Stomach (tissue), 9 donors: Measurements from ENCODE around the gene CEP20. TPM values are rescaled to one million over a fixed set of nuclear protein-coding genes. Genes with fewer than 3 reads are reported as not detected.
A peak's percentile ranks its signal among the peaks of the same experiment; 100 is the strongest.

Experiments used
- DNase-seq, 2 donors: peaks; one replicate each; pipeline versions ENCODE4 v3.0.0 to v3.0.0-alpha.2; 2013 to 2019
- H3K27ac ChIP-seq, 5 donors: fragments of 200-600 bp in 4 of 5; sonication (generic) in 4 of 5; one replicate each; pipeline ENCODE4 v1.5.1; 2013 to 2019; ENCODE audit warnings: mild to moderate bottlenecking in 1 of 5, moderate library complexity in 1 of 5
- H3K27me3 ChIP-seq, 3 donors: fragments of 200-600 bp; sonication (generic); one replicate each; pipeline ENCODE4 v1.5.1; 2017 to 2019; ENCODE audit warnings: mixed run types in 1 of 3
- H3K36me3 ChIP-seq, 4 donors: fragments of 200-600 bp; sonication (generic); 1 replicate in 3 of 4; 2 replicates in 1 of 4; pipeline ENCODE4 v1.5.1; 2016 to 2019
- H3K4me1 ChIP-seq, 4 donors: fragments of 200-600 bp; sonication (generic); one replicate each; pipeline ENCODE4 v1.5.1; 2016 to 2019
- H3K4me3 ChIP-seq, 4 donors: fragments of 200-600 bp; sonication (generic) in 3 of 4; one replicate each; pipeline ENCODE4 v1.5.1; 2016 to 2019; ENCODE audit warnings: mild to moderate bottlenecking in 1 of 4
- H3K9me3 ChIP-seq, 4 donors: fragments of 200-600 bp; sonication (generic); one replicate each; pipeline ENCODE4 v1.5.1; 2016 to 2019
- EP300 ChIP-seq: sonication (generic); formaldehyde crosslinking; IDR thresholded peaks from one replicate; pipeline ENCODE4 v1.6.1; 2017; ENCODE audit warnings: antibody characterized with exemption
- POLR2A ChIP-seq, 4 donors: fragments of 450-650 bp; IDR thresholded peaks; one replicate each; pipeline ENCODE4 v1.6.1; 2016; ENCODE audit warnings: antibody characterized with exemption in 4 of 4, control low read depth in 2 of 4, mild to moderate bottlenecking in 1 of 4, moderate library complexity in 1 of 4
- POLR2AphosphoS5 ChIP-seq, 3 donors: sonication (generic); formaldehyde crosslinking; IDR thresholded peaks; one replicate each; pipeline ENCODE4 v1.6.1; 2016; ENCODE audit warnings: antibody characterized with exemption in 3 of 3
- WGBS, 5 donors: extraction: QIAGEN DNeasy Blood & Tissue Kit in 3 of 5; methylation state at CpG; one replicate each; pipeline versions ENCODE4 v1.1.5 to v1.1.7; 2013 to 2018; 5-methylcytosine and 5-hydroxymethylcytosine counted together
- intact Hi-C: fragments of 100-400 bp; cut with DNase I; formaldehyde crosslinking; loops from one replicate; pipeline ENCODE4 v1.15.1; 2023; ENCODE audit warnings: low total_unique reads
- polyA plus RNA-seq, 3 donors: library from polyadenylated mRNA; stranded (reverse); fragments of 200-250 nt; gene quantifications; one replicate each; pipeline ENCODE4 v1.2.3, GENCODE V29; 2013
- total RNA-seq, 5 donors: library from RNA; depleted of rRNA; stranded (reverse); fragments of >200 nt; gene quantifications; one replicate each; pipeline versions ENCODE4 v1.1.0 to v1.2.3, GENCODE V29; 2014 to 2016
- TF ChIP-seq, protein P1 (sequence below), 7 experiments: fragments of 450-650 bp in 4 of 7; fragments of 200-600 bp in 3 of 7; sonication (generic) in 3 of 7; IDR thresholded peaks; one replicate each; pipeline ENCODE4 v1.5.1; 2016 to 2019; ENCODE audit warnings: antibody characterized with exemption in 7 of 7, control low read depth in 2 of 7, mild to moderate bottlenecking in 1 of 7
- donor health status: healthy with polysubstance abuse.
- donor health status: Bipolar disorder and iron deficiency.
- donor health status: healthy.

Gene CEP20
- total and polyA plus RNA-seq, 8 donors, result 7.0 to 40.0 (median 17.8) TPM

DNA sequence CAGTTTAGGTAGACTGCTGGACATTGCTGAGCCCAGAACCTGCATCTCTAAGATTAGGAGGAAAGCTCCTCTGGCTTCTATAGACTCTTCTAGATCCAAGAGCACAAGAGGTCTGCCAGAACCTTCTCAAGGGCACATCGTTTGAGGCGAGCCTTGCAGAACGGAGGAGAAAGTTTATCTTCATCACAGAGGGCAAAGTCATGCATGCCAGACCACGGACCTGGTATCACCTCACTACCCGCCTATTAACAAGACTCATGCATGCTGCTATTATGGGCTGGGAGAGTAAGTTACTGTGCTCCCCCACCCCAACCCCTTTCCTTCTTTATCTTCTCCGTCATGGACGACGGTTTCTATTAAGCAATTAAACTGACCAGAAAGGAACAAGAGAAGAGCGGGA, 54.9 kb downstream of the CEP20 start:
- no peak for DNase-seq
- TF ChIP-seq EP300 (no peak), POLR2AphosphoS5 (IDR thresholded peaks at IDR 0.05) (no peak), POLR2A (IDR thresholded peaks at IDR 0.05) (no peak)
- TF ChIP-seq, protein P1, sequence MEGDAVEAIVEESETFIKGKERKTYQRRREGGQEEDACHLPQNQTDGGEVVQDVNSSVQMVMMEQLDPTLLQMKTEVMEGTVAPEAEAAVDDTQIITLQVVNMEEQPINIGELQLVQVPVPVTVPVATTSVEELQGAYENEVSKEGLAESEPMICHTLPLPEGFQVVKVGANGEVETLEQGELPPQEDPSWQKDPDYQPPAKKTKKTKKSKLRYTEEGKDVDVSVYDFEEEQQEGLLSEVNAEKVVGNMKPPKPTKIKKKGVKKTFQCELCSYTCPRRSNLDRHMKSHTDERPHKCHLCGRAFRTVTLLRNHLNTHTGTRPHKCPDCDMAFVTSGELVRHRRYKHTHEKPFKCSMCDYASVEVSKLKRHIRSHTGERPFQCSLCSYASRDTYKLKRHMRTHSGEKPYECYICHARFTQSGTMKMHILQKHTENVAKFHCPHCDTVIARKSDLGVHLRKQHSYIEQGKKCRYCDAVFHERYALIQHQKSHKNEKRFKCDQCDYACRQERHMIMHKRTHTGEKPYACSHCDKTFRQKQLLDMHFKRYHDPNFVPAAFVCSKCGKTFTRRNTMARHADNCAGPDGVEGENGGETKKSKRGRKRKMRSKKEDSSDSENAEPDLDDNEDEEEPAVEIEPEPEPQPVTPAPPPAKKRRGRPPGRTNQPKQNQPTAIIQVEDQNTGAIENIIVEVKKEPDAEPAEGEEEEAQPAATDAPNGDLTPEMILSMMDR (IDR thresholded peaks at IDR 0.05), result no peak
- H3K4me3 ChIP-seq, result no peak overlapping the region
- WGBS, 5 donors, result 57 to 77% (median 61%) methylated on average over 9 of the region's 9 CpGs
- no peaks in the 10 kb centered on the region for H3K27me3 ChIP-seq
- peaks cover 0 to 20% (median 0%) of the 10 kb centered on the region in 4 donors for H3K36me3 ChIP-seq
- H3K27ac ChIP-seq, result peak overlapping the region in 4 of 5 donors; percentile 46 to 86 (median 76)
- intact Hi-C loops, result no loop called here
- no peaks in the 10 kb centered on the region for H3K9me3 ChIP-seq
- H3K4me1 ChIP-seq, result peaks cover 0 to 47% (median 19%) of the 10 kb centered on the region in 4 donors

DNA sequence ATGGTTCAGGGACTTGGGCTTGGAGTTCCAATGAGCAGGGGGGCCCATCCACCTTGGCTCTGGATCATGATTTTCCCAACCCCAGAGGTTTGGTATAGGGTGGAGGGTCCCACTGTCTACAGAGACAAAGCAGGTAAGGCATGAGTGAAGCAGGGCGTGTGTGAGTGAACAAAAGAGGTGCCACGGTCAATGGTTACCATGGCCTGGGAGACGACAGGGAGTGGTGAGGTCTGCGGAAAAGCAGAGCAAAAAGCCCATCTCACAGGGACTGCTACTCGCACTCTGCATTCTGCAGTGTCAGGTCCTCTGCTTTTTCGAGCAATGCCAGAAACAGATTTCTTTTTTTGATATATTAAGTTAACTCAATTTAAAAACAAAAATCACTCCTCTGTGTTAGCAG, 56.2 kb downstream of the CEP20 start:
- peak overlapping the region in 4 of 5 donors; percentile 32 to 86 (median 76) for H3K27ac ChIP-seq
- intact Hi-C loops, result no loop called here
- peaks cover 0 to 7% (median 0%) of the 10 kb centered on the region in 4 donors for H3K36me3 ChIP-seq

DNA sequence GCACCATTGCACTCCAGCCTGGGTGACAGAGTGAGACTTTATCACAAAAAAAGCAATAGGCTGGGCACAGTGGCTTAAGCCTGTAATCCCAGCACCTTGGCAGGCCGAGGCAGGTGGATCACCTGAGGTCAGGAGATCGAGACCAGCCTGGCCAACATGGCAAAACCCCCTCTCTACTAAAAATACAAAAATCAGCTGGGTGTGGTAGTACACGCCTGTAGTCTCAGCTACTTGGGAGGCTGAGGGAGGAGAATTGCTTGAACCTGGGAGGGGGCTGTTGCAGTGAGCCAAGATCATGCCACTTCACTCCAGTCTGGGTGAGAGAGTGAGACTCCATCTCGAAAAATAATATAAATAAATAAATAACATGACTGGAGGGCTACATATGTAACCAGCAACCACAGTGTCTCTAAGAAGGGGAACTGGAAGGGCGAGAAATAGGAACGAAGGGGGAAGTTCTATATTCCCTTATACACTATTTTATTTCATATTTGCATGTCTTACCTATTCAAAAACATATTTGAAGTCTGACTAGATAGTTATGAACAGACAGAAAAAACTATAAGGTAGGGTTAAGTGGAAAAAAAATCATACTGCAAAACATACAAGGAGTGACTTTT, 57.5 kb downstream of the CEP20 start:
- Histone ChIP-seq H3K9me3 (no peaks in the 10 kb centered on the region), H3K36me3 (no peaks in the 10 kb centered on the region), H3K27ac (peak overlapping the region in 4 of 5 donors; percentile 62 to 86 (median 76)), H3K27me3 (no peaks in the 10 kb centered on the region), H3K4me1 (peaks cover 0 to 59% (median 24%) of the 10 kb centered on the region in 4 donors), H3K4me3 (no peak overlapping the region)
- intact Hi-C loops, result no loop called here
- 54 to 74% (median 69%) methylated on average over 6 of the region's 6 CpGs for WGBS, 5 donors
- DNase-seq, result no peak
- TF ChIP-seq EP300 (no peak), POLR2AphosphoS5 (IDR thresholded peaks at IDR 0.05) (no peak), POLR2A (IDR thresholded peaks at IDR 0.05) (no peak)
- TF ChIP-seq, protein P1 (IDR thresholded peaks at IDR 0.05), result no peak

More for the DNA sequence above, 56.2 kb downstream of the CEP20 start:
- no peaks in the 10 kb centered on the region for H3K27me3 ChIP-seq
- WGBS, 5 donors, result 74 to 92% (median 86%) methylated on average over 6 of the region's 6 CpGs
- no peak for DNase-seq
- no peaks in the 10 kb centered on the region for H3K9me3 ChIP-seq
- peaks cover 0 to 54% (median 21%) of the 10 kb centered on the region in 4 donors for H3K4me1 ChIP-seq
- no peak overlapping the region for H3K4me3 ChIP-seq
- TF ChIP-seq EP300 (no peak), POLR2A (IDR thresholded peaks at IDR 0.05) (no peak), POLR2AphosphoS5 (IDR thresholded peaks at IDR 0.05) (no peak)
- TF ChIP-seq, protein P1 (IDR thresholded peaks at IDR 0.05), result no peak

DNA sequence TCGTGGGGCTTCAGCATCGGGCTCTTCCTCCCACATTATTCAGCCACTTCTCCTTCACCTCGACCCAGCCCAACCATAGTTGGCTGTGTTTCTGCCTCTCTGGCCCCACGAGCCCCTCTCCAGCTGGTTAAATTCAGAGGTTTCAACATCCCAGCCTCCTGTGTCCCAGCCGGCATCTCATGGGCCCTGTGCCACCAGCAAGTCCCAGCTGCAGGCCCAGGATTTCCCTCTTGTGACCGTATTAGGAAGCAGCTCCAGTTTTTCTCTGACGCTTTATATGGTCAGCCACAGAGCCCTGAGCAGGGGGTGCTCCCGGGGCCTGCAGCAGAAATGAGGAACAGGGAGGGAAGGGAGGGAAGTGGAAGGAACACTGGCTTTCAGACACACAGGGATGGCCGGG, 58.9 kb downstream of the CEP20 start:
- peaks cover 0 to 60% (median 20%) of the 10 kb centered on the region in 4 donors for H3K4me1 ChIP-seq
- DNase-seq, result peak; percentile 35 to 83
- no peaks in the 10 kb centered on the region for H3K9me3 ChIP-seq
- peak overlapping the region in 4 of 5 donors; percentile 62 to 86 (median 76) for H3K27ac ChIP-seq
- no peaks in the 10 kb centered on the region for H3K36me3 ChIP-seq
- H3K27me3 ChIP-seq, result no peaks in the 10 kb centered on the region
- WGBS, 5 donors, result 31 to 54% (median 42%) methylated on average over 9 of the region's 9 CpGs
- no peak overlapping the region for H3K4me3 ChIP-seq
- intact Hi-C loops, result no loop called here
- TF ChIP-seq EP300, result peak; percentile 16
- TF ChIP-seq POLR2A (IDR thresholded peaks at IDR 0.05), result no peak
- TF ChIP-seq, protein P1 (IDR thresholded peaks at IDR 0.05), result no peak
- peak; percentile 52 to 85 (median 67) for TF ChIP-seq POLR2AphosphoS5 (IDR thresholded peaks at IDR 0.05)
